Measurements from ENCODE around the gene PRKCQ.
"Not testable (repeated sequence)": the region's sequence is repeated elsewhere in the genome, so short reads cannot be mapped to it uniquely, and the experiment has no call there.

PRKCQ gene

DNA sequence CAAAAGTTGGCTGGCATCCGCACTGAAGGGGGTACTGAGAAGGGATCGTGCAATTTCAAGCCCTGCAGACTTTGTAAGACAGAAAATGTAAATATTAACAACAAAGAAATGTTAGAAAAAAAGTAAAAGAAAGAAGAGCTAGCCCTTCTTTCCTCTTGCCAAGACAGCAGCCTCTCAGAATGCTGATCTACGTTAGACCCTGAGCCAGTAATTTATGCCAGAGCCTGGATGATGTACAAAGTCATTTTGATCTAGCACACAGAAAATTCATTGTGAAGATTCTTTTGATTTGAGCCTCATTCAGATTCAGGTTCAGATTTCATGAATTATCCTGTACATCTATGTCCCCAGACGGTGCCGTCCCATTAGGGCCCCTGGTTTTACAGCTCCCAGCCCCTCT is 105.2 kb downstream of the PRKCQ start:
- H3K9me3 ChIP-seq (ENCODE audit: low read length), result no peaks in the 10 kb centered on the region
- no peak overlapping the region for H3K27ac ChIP-seq (ENCODE audit: low read depth, low read length, poor library complexity, severe bottlenecking)
- H3K4me2 ChIP-seq (ENCODE audit: low read length), result no peak overlapping the region
- no peak for TF ChIP-seq CTCF (IDR thresholded peaks at IDR 0.05; ENCODE audit: low read length)
- TF ChIP-seq EZH2 (IDR thresholded peaks at IDR 0.05; ENCODE audit: borderline replicate concordance, low read length), result no peak
- H4K20me1 ChIP-seq (ENCODE audit: insufficient read depth, low read length), result no peaks in the 10 kb centered on the region
- no peak overlapping the region for H3K9ac ChIP-seq (ENCODE audit: low read length)
- H3K9me2 ChIP-seq (ENCODE audit: low read depth, low read length), result no peaks in the 10 kb centered on the region
- H2AFZ ChIP-seq (ENCODE audit: low read length), result no peak overlapping the region
- no peaks in the 10 kb centered on the region for H3F3A ChIP-seq (ENCODE audit: insufficient read depth, low read length)
- H3K79me2 ChIP-seq (ENCODE audit: insufficient read depth, low read length), result no peaks in the 10 kb centered on the region
- no peak overlapping the region for H3K4me3 ChIP-seq (ENCODE audit: low read depth, low read length, poor library complexity, severe bottlenecking)
- H3K4me1 ChIP-seq (ENCODE audit: insufficient read depth, low read length, severe bottlenecking), result peaks cover 11% of the 10 kb centered on the region
- no peaks in the 10 kb centered on the region for H3K27me3 ChIP-seq (ENCODE audit: insufficient read depth, low read length)
- H3K36me3 ChIP-seq (ENCODE audit: insufficient read depth, low read length), result no peaks in the 10 kb centered on the region

GRCh38 chr10:6473901-6474370 is 106.1 kb downstream of the PRKCQ start:
- no peak for TF ChIP-seq EZH2 (IDR thresholded peaks at IDR 0.05; ENCODE audit: borderline replicate concordance, low read length)
- no peak for TF ChIP-seq CTCF (IDR thresholded peaks at IDR 0.05; ENCODE audit: low read length)
- Histone ChIP-seq H3K36me3 (ENCODE audit: insufficient read depth, low read length) (no peaks in the 10 kb centered on the region), H3K9ac (ENCODE audit: low read length) (no peak overlapping the region), H3K4me1 (ENCODE audit: insufficient read depth, low read length, severe bottlenecking) (peaks cover 11% of the 10 kb centered on the region), H2AFZ (ENCODE audit: low read length) (no peak overlapping the region), H3K79me2 (ENCODE audit: insufficient read depth, low read length) (no peaks in the 10 kb centered on the region), H3K9me3 (ENCODE audit: low read length) (no peaks in the 10 kb centered on the region), H3F3A (ENCODE audit: insufficient read depth, low read length) (no peaks in the 10 kb centered on the region), H3K9me2 (ENCODE audit: low read depth, low read length) (no peaks in the 10 kb centered on the region), H4K20me1 (ENCODE audit: insufficient read depth, low read length) (no peaks in the 10 kb centered on the region), H3K27me3 (ENCODE audit: insufficient read depth, low read length) (no peaks in the 10 kb centered on the region), H3K4me3 (ENCODE audit: low read depth, low read length, poor library complexity, severe bottlenecking) (no peak overlapping the region), H3K4me2 (ENCODE audit: low read length) (no peak overlapping the region), H3K27ac (ENCODE audit: low read depth, low read length, poor library complexity, severe bottlenecking) (no peak overlapping the region)

- no peak overlapping the region for H3K9ac ChIP-seq (ENCODE audit: low read length)
- no peaks in the 10 kb centered on the region for H3K36me3 ChIP-seq (ENCODE audit: insufficient read depth, low read length)
- no peak overlapping the region for H3K4me2 ChIP-seq (ENCODE audit: low read length)
- no peaks in the 10 kb centered on the region for H3K79me2 ChIP-seq (ENCODE audit: insufficient read depth, low read length)
- H3K4me3 ChIP-seq (ENCODE audit: low read depth, low read length, poor library complexity, severe bottlenecking), result no peak overlapping the region
- H3F3A ChIP-seq (ENCODE audit: insufficient read depth, low read length), result no peaks in the 10 kb centered on the region
- H3K4me1 ChIP-seq (ENCODE audit: insufficient read depth, low read length, severe bottlenecking), result peaks cover 11% of the 10 kb centered on the region
- H3K27ac ChIP-seq (ENCODE audit: low read depth, low read length, poor library complexity, severe bottlenecking), result no peak overlapping the region
- no peaks in the 10 kb centered on the region for H3K9me2 ChIP-seq (ENCODE audit: low read depth, low read length)
- no peaks in the 10 kb centered on the region for H4K20me1 ChIP-seq (ENCODE audit: insufficient read depth, low read length)
- TF ChIP-seq EZH2 (IDR thresholded peaks at IDR 0.05; ENCODE audit: borderline replicate concordance, low read length) (no peak), CTCF (IDR thresholded peaks at IDR 0.05; ENCODE audit: low read length) (no peak)
- no peak overlapping the region for H2AFZ ChIP-seq (ENCODE audit: low read length)
- H3K27me3 ChIP-seq (ENCODE audit: insufficient read depth, low read length), result no peaks in the 10 kb centered on the region
- H3K9me3 ChIP-seq (ENCODE audit: low read length), result no peaks in the 10 kb centered on the region
Measured at GRCh38 chr10:6473430-6473829, 106.6 kb downstream of the PRKCQ start.

DNA sequence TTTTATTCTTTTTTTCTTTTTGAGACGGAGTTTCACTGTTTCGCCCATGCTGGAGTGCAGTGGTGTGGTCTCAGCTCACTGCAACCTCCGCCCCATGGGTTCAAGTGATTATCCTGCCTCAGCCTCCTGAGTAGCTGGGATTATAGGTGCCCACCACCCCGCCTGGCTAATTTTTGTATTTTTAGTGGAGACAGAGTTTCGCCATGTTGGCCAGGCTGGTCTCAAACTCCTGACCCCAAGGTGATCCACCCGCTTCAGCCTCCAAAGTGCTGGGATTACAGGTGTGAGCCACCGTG is 107.4 kb downstream of the PRKCQ start:
- H3K27ac ChIP-seq (ENCODE audit: low read depth, low read length, poor library complexity, severe bottlenecking); H3K79me2 ChIP-seq (ENCODE audit: insufficient read depth, low read length); H3K9me3 ChIP-seq (ENCODE audit: low read length); H3K4me2 ChIP-seq (ENCODE audit: low read length); H3K9ac ChIP-seq (ENCODE audit: low read length); H3K27me3 ChIP-seq (ENCODE audit: insufficient read depth, low read length); H3K36me3 ChIP-seq (ENCODE audit: insufficient read depth, low read length); H2AFZ ChIP-seq (ENCODE audit: low read length); H3K4me3 ChIP-seq (ENCODE audit: low read depth, low read length, poor library complexity, severe bottlenecking); H3F3A ChIP-seq (ENCODE audit: insufficient read depth, low read length); H3K9me2 ChIP-seq (ENCODE audit: low read depth, low read length); H4K20me1 ChIP-seq (ENCODE audit: insufficient read depth, low read length): not testable (repeated sequence)
- H3K4me1 ChIP-seq (ENCODE audit: insufficient read depth, low read length, severe bottlenecking), result peaks cover 11% of the 10 kb centered on the region
